Panc1 (cell line): ENCODE measurements around the gene JPT2. TPM values are rescaled to one million over a fixed set of nuclear protein-coding genes. Genes with fewer than 3 reads are reported as not detected.

ENCODE experiments used
- ATAC-seq: fragments of 200-7000 bp; cut with Tn5 transposase; 2 replicates; pipeline ENCODE4 v1.9.1; 2020; ENCODE audit warnings: mild to moderate bottlenecking, moderate library complexity
- BruUV-seq: library from RNA; stranded (reverse); fragments of 400-500 nt; replicated peaks from 2 replicates; lab custom pipeline; 2021; lab: Mats Ljungman, UMichigan
- CTCF ChIA-PET: fragments of 300-600 bp; sonication (Branson Sonifier 250); formaldehyde crosslinking; loops from one replicate; lab custom pipeline; 2022; ENCODE audit warnings: antibody characterized with exemption; lab: Charles Lee
- POLR2A ChIA-PET: fragments of 300-600 bp; sonication (Branson Sonifier 250); formaldehyde crosslinking; loops from one replicate; lab custom pipeline; 2022; ENCODE audit warnings: antibody characterized with exemption; lab: Charles Lee
- DNase-seq: peaks from one replicate; pipeline ENCODE4 v3.0.0-alpha.2; 2010; ENCODE audit warnings: low read depth, low spot score
- H3K27ac ChIP-seq: 2 replicates; pipeline ENCODE4 v1.5.1; 2011; ENCODE audit warnings: mild to moderate bottlenecking, low read length, inconsistent platforms
- H3K27me3 ChIP-seq: fragments of 200-500 bp; sonication (Bioruptor generic); 2 replicates; pipeline ENCODE4 v1.6.0; 2014; ENCODE audit warnings: low read length, inconsistent platforms; ENCODE audit not compliant: control insufficient read depth, insufficient read depth
- H3K36me3 ChIP-seq: fragments of 200-500 bp; sonication (Bioruptor generic); 2 replicates; pipeline ENCODE4 v1.5.1; 2014; ENCODE audit warnings: inconsistent platforms, mild to moderate bottlenecking, low read length, moderate library complexity; ENCODE audit not compliant: control insufficient read depth, insufficient read depth
- H3K4me1 ChIP-seq: 2 replicates; pipeline ENCODE4 v1.5.1; 2011; ENCODE audit warnings: inconsistent platforms, mild to moderate bottlenecking, low read length, moderate library complexity; ENCODE audit not compliant: control insufficient read depth, insufficient read depth
- H3K4me3 ChIP-seq, 2 experiments: 2 replicates each; pipeline ENCODE4 v1.5.1; 2011 to 2012; ENCODE audit warnings: low read depth in 2 of 2, low read length in 2 of 2, mild to moderate bottlenecking in 2 of 2, inconsistent platforms in 1 of 2, moderate library complexity in 1 of 2
- H3K9me3 ChIP-seq: fragments of 200-500 bp; sonication (Bioruptor generic); 2 replicates; pipeline ENCODE4 v1.5.1; 2014; ENCODE audit warnings: low read depth, mild to moderate bottlenecking, inconsistent platforms, low read length, moderate library complexity; ENCODE audit not compliant: control insufficient read depth, insufficient read depth
- CTCF ChIP-seq: fragments of 450-650 bp; IDR thresholded peaks from 2 replicates; pipeline ENCODE4 v1.5.1; 2017; ENCODE audit warnings: mild to moderate bottlenecking
- POLR2AphosphoS5 ChIP-seq: IDR thresholded peaks from 2 replicates; pipeline ENCODE4 v1.6.1; 2012; ENCODE audit warnings: mild to moderate bottlenecking, low read depth, low read length, moderate library complexity
- REST ChIP-seq, 2 experiments: IDR thresholded peaks; 2 replicates each; pipeline ENCODE4 v1.6.1; 2011 to 2012; ENCODE audit warnings: low read depth in 2 of 2, control low read depth in 1 of 2, low read length in 1 of 2, mild to moderate bottlenecking in 1 of 2, moderate library complexity in 1 of 2; ENCODE audit not compliant: insufficient read depth in 1 of 2
- SIN3A ChIP-seq: IDR thresholded peaks from 2 replicates; pipeline ENCODE4 v1.6.1; 2012; ENCODE audit warnings: low read depth, mild to moderate bottlenecking, low read length, moderate library complexity, borderline replicate concordance; ENCODE audit not compliant: insufficient read depth
- TCF7L2 ChIP-seq: IDR thresholded peaks from 2 replicates; pipeline ENCODE4 v1.6.1; 2011; ENCODE audit warnings: mild to moderate bottlenecking, low read depth, low read length, inconsistent platforms
- in situ Hi-C: cut with HindIII; loops from 2 replicates; pipeline ENCODE4 v1.10.0; 2016; ENCODE audit warnings: low sequenced_read_pairs, low pct_unique_long_range_greater_than_20kb
- intact Hi-C: fragments of 100-400 bp; cut with micrococcal nuclease; formaldehyde crosslinking; loops from one replicate; pipeline ENCODE4 v1.10.0; 2022; ENCODE audit not compliant: unreplicated experiment
- total RNA-seq: library from RNA; stranded (reverse); gene quantifications from one replicate; pipeline ENCODE4 v1.2.1, GENCODE V29; 2021; ENCODE audit not compliant: unreplicated experiment

The JPT2 gene
- total RNA-seq, 1 experiment from 2014 or later: 200 TPM

GRCh38 chr16:1656808-1657617, 21.1 kb upstream of the JPT2 start:
- POLR2A ChIA-PET: no interaction called here
- no peak for TF ChIP-seq TCF7L2
- no peak for TF ChIP-seq POLR2AphosphoS5
- DNase-seq: no peak
- H3K9me3 ChIP-seq: no peaks in the 10 kb centered on the region
- H3K27ac ChIP-seq: no peak overlapping the region
- no peaks in the 10 kb centered on the region for H3K27me3 ChIP-seq
- intact Hi-C loops (no loop called here), in situ Hi-C loops (no loop called here)
- H3K36me3 ChIP-seq: 0 out of 2 replicates have a peak, but pooled peaks cover 5% of the 10 kb centered on the region
- peak; percentile 15; the same call in 1 of the 2 replicates for ATAC-seq
- no peak overlapping the region for H3K4me3 ChIP-seq
- BruUV-seq: no TSS peak
- CTCF ChIA-PET: no interaction called here
- H3K4me1 ChIP-seq: no peaks in the 10 kb centered on the region

GRCh38 chr16:1657841-1658240, 20.2 kb upstream of the JPT2 start:
- CTCF ChIA-PET: no interaction called here
- intact Hi-C loops: no loop called here
- ATAC-seq (no peak), DNase-seq (no peak)
- H3K27me3 ChIP-seq: no peaks in the 10 kb centered on the region
- BruUV-seq: no TSS peak
- POLR2A ChIA-PET: no interaction called here
- in situ Hi-C loops: no loop called here
- H3K4me1 ChIP-seq: no peaks in the 10 kb centered on the region
- H3K4me3 ChIP-seq: no peak overlapping the region
- no peak overlapping the region for H3K27ac ChIP-seq
- peaks cover 6% of the 10 kb centered on the region for H3K36me3 ChIP-seq
- no peak for TF ChIP-seq TCF7L2
- no peak for TF ChIP-seq POLR2AphosphoS5
- no peak for TF ChIP-seq SIN3A
- no peak for TF ChIP-seq CTCF
- no peak for TF ChIP-seq REST (IDR thresholded peaks at IDR 0.05; ENCODE audit: insufficient read depth in 1 of 2, low read depth in 2 of 2, low read length in 1 of 2)
- H3K9me3 ChIP-seq: no peaks in the 10 kb centered on the region

- no TSS peak for BruUV-seq
Observed at GRCh38 chr16:1659031-1659430, 19.0 kb upstream of the JPT2 start.

More at GRCh38 chr16:1659031-1659430, 19.0 kb upstream of the JPT2 start:
- no peak for TF ChIP-seq TCF7L2
- no peak for TF ChIP-seq REST (IDR thresholded peaks at IDR 0.05; ENCODE audit: insufficient read depth in 1 of 2, low read depth in 2 of 2, low read length in 1 of 2)
- no peak for TF ChIP-seq SIN3A
- TF ChIP-seq CTCF: no peak
- TF ChIP-seq POLR2AphosphoS5: no peak
- in situ Hi-C loops (no loop called here), intact Hi-C loops (no loop called here)
- ATAC-seq (no peak), DNase-seq (no peak)
- Histone ChIP-seq H3K4me3 (no peak overlapping the region), H3K36me3 (peaks cover 15% of the 10 kb centered on the region), H3K27me3 (no peaks in the 10 kb centered on the region), H3K4me1 (no peaks in the 10 kb centered on the region), H3K27ac (no peak overlapping the region), H3K9me3 (no peaks in the 10 kb centered on the region)
- POLR2A ChIA-PET: no interaction called here
- CTCF ChIA-PET: interaction anchor here (0.7 kb wide), 1 partner anchor 347 kb away, joined by 3 read pairs; no protein-coding TSS in a partner anchor
